Aorta (tissue), 5 donors: ENCODE data around the gene IRAK2. TPM values are rescaled to one million over a fixed set of nuclear protein-coding genes. Genes with fewer than 3 reads are reported as not detected.

Source experiments
- ATAC-seq: fragments of 200-7000 bp; cut with Tn5 transposase; one replicate; pipeline ENCODE4 v1.9.1; 2022; ENCODE audit warnings: moderate library complexity; ENCODE audit not compliant: low FRiP score
- DNase-seq, 2 donors: peaks; one replicate each; pipeline ENCODE4 v3.0.0-alpha.2; 2020
- H3K27ac ChIP-seq, 2 donors: one replicate each; pipeline ENCODE4 v1.5.1; 2013; ENCODE audit warnings: low read length in 2 of 2, mild to moderate bottlenecking in 2 of 2, moderate library complexity in 2 of 2, control low read depth in 1 of 2, inconsistent platforms in 1 of 2, low read depth in 1 of 2
- H3K27me3 ChIP-seq, 2 donors: one replicate each; pipeline ENCODE4 v1.6.1; 2013; ENCODE audit warnings: control low read depth in 1 of 2, low read length in 1 of 2, mild to moderate bottlenecking in 1 of 2, moderate library complexity in 1 of 2; ENCODE audit not compliant: insufficient read depth in 2 of 2, control insufficient read depth in 1 of 2
- H3K36me3 ChIP-seq, 2 donors: one replicate each; pipeline ENCODE4 v1.6.1; 2013; ENCODE audit warnings: control low read depth in 1 of 2, low read length in 1 of 2, mild to moderate bottlenecking in 1 of 2; ENCODE audit not compliant: insufficient read depth in 2 of 2, control insufficient read depth in 1 of 2
- H3K4me1 ChIP-seq, 2 donors: one replicate each; pipeline ENCODE4 v1.6.1; 2013; ENCODE audit warnings: low read length in 2 of 2, control low read depth in 1 of 2, mild to moderate bottlenecking in 1 of 2, moderate library complexity in 1 of 2; ENCODE audit not compliant: insufficient read depth in 2 of 2, control insufficient read depth in 1 of 2
- H3K4me3 ChIP-seq, 2 donors: one replicate each; pipeline ENCODE4 v1.5.1; 2013; ENCODE audit warnings: low read length in 2 of 2, control low read depth in 1 of 2, mild to moderate bottlenecking in 1 of 2
- H3K9me3 ChIP-seq: one replicate; pipeline ENCODE4 v1.6.1; 2013; ENCODE audit warnings: mild to moderate bottlenecking, low read length; ENCODE audit not compliant: control insufficient read depth
- WGBS, 2 donors: extraction: QIAGEN DNeasy Blood & Tissue Kit; methylation state at CpG; one replicate each; pipeline ENCODE4 v1.1.7; 2013; 5-methylcytosine and 5-hydroxymethylcytosine counted together
- intact Hi-C, 2 donors: fragments of 100-400 bp; cut with DNase I; formaldehyde crosslinking; loops; one replicate each; pipeline versions ENCODE4 v1.14.2 to v1.15.0; 2022
- polyA plus RNA-seq, 2 donors: library from polyadenylated mRNA; stranded (reverse); fragments of 200-250 nt; gene quantifications; one replicate each; pipeline ENCODE4 v1.2.3, GENCODE V29; 2013
- total RNA-seq, 2 donors: library from RNA; stranded (reverse); fragmentation: NEBNext Ultra II Directional; extraction: Animal tissue kit (Norgen Biotek cat#: 25700); gene quantifications; one replicate each; pipeline ENCODE4 v1.2.1, GENCODE V29; 2021
- donor health status: healthy with polysubstance abuse.
- donor health status: Bipolar disorder and iron deficiency.
- donor health status: DM: no; HTN: no; CAD: no.
- donor health status: DM: no; HTN: no; CAD: no.
- donor health status: DM: yes; HTN: yes; CAD: no.

IRAK2 gene
- total and polyA plus RNA-seq, 4 donors: 1.7 to 8.3 (median 4.8) TPM

GRCh38 chr3:10248184-10248983, 83.7 kb downstream of the IRAK2 start, which contains the start of gene TATDN2:
Gene TATDN2, plus strand, starts transcription at chr3:10248459. Its CDS starts 742 bp downstream, at chr3:10249201.
- peak; percentile 98 for ATAC-seq
- H3K27me3 ChIP-seq: no peaks in the 10 kb centered on the region
- H3K9me3 ChIP-seq: peaks cover 2% of the 10 kb centered on the region
- H3K36me3 ChIP-seq: peaks cover 0 to 2% of the 10 kb centered on the region in 2 donors
- DNase-seq: peak; percentile 98
- no peaks in the 10 kb centered on the region for H3K4me1 ChIP-seq
- H3K4me3 ChIP-seq: peak within 1 kb of the TSS; percentile 58 to 84
- peak within 1 kb of the TSS; percentile 31 to 74 for H3K27ac ChIP-seq
- WGBS, 2 donors: 0 to 1% methylated on average over 66 to 80 of the region's 80 CpGs
- intact Hi-C loops: no loop called here

GRCh38 chr3:10248984-10249748, 84.4 kb downstream of the IRAK2 start:
- peak; percentile 58 to 81 for DNase-seq
- intact Hi-C loops: no loop called here
- no peaks in the 10 kb centered on the region for H3K9me3 ChIP-seq
- H3K4me3 ChIP-seq: peak overlapping the region; percentile 58 to 84
- ATAC-seq: peak; percentile 36
- H3K36me3 ChIP-seq: no peaks in the 10 kb centered on the region
- no peak overlapping the region for H3K27ac ChIP-seq
- 1% methylated on average over 31 to 32 of the region's 32 CpGs for WGBS, 2 donors
- no peaks in the 10 kb centered on the region for H3K27me3 ChIP-seq
- H3K4me1 ChIP-seq: no peaks in the 10 kb centered on the region

GRCh38 chr3:10249833-10250232, 85.1 kb downstream of the IRAK2 start:
- peak overlapping the region in 1 of 2 donors; percentile 58 for H3K4me3 ChIP-seq
- H3K27ac ChIP-seq: no peak overlapping the region
- ATAC-seq (no peak), DNase-seq (no peak)
- WGBS, 2 donors: 6 to 9% methylated on average over 3 of the region's 3 CpGs
- no peaks in the 10 kb centered on the region for H3K9me3 ChIP-seq
- H3K36me3 ChIP-seq: no peaks in the 10 kb centered on the region
- intact Hi-C loops: no loop called here
- no peaks in the 10 kb centered on the region for H3K4me1 ChIP-seq
- no peaks in the 10 kb centered on the region for H3K27me3 ChIP-seq

- H3K4me1 ChIP-seq: no peaks in the 10 kb centered on the region
Observed at GRCh38 chr3:10251006-10251405, 86.3 kb downstream of the IRAK2 start.

GRCh38 chr3:10253731-10254130, 89.0 kb downstream of the IRAK2 start:
- H3K9me3 ChIP-seq: no peaks in the 10 kb centered on the region
- no peaks in the 10 kb centered on the region for H3K36me3 ChIP-seq
- DNase-seq: no peak
- H3K4me1 ChIP-seq: no peaks in the 10 kb centered on the region
- H3K27me3 ChIP-seq: no peaks in the 10 kb centered on the region
- WGBS, 2 donors: 89 to 94% methylated on average over 3 of the region's 3 CpGs
- intact Hi-C loops: no loop called here
- no peak overlapping the region for H3K27ac ChIP-seq
- ATAC-seq: no peak
- H3K4me3 ChIP-seq: no peak overlapping the region

More at GRCh38 chr3:10251006-10251405, 86.3 kb downstream of the IRAK2 start:
- Histone ChIP-seq H3K27ac (no peak overlapping the region), H3K4me3 (no peak overlapping the region), H3K36me3 (no peaks in the 10 kb centered on the region), H3K9me3 (no peaks in the 10 kb centered on the region), H3K27me3 (no peaks in the 10 kb centered on the region)
- intact Hi-C loops: no loop called here
- ATAC-seq (no peak), DNase-seq (no peak)
- WGBS, 2 donors: 90 to 98% methylated on average over 3 of the region's 3 CpGs

GRCh38 chr3:10255835-10256234, 91.1 kb downstream of the IRAK2 start:
- intact Hi-C loops: no loop called here
- DNase-seq: no peak
- H3K27ac ChIP-seq: no peak overlapping the region
- H3K36me3 ChIP-seq: peaks cover 0 to 5% of the 10 kb centered on the region in 2 donors
- 88 to 89% methylated on average over 7 of the region's 7 CpGs for WGBS, 2 donors
- no peak for ATAC-seq
- H3K4me1 ChIP-seq: no peaks in the 10 kb centered on the region
- H3K4me3 ChIP-seq: no peak overlapping the region
- no peaks in the 10 kb centered on the region for H3K9me3 ChIP-seq
- H3K27me3 ChIP-seq: no peaks in the 10 kb centered on the region

GRCh38 chr3:10259036-10259435, 94.3 kb downstream of the IRAK2 start:
- 89 to 97% methylated on average over 7 of the region's 7 CpGs for WGBS, 2 donors
- Histone ChIP-seq H3K27me3 (no peaks in the 10 kb centered on the region), H3K27ac (no peak overlapping the region), H3K4me1 (no peaks in the 10 kb centered on the region), H3K36me3 (peaks cover 0 to 7% of the 10 kb centered on the region in 2 donors), H3K4me3 (no peak overlapping the region), H3K9me3 (no peaks in the 10 kb centered on the region)
- DNase-seq: no peak
- no peak for ATAC-seq
- intact Hi-C loops: no loop called here

GRCh38 chr3:10259798-10260197, 95.1 kb downstream of the IRAK2 start:
- no peak for DNase-seq
- H3K36me3 ChIP-seq: peaks cover 0 to 7% of the 10 kb centered on the region in 2 donors
- no peak for ATAC-seq
- no peaks in the 10 kb centered on the region for H3K4me1 ChIP-seq
- H3K27ac ChIP-seq: no peak overlapping the region
- intact Hi-C loops: no loop called here
- H3K4me3 ChIP-seq: no peak overlapping the region
- WGBS, 2 donors: 70 to 72% methylated on average over 4 of the region's 4 CpGs
- no peaks in the 10 kb centered on the region for H3K9me3 ChIP-seq
- no peaks in the 10 kb centered on the region for H3K27me3 ChIP-seq
